GM12878 (cell line): ENCODE measurements around the gene CRBN. TPM values are rescaled to one million over a fixed set of nuclear protein-coding genes. Genes with fewer than 3 reads are reported as not detected.

Experiments used
- ATAC-seq: fragments of 200-7000 bp; cut with Tn5 transposase; 3 replicates; pipeline ENCODE4 v1.9.1; 2020; ENCODE audit warnings: mild to moderate bottlenecking, moderate library complexity
- BruUV-seq: library from RNA; stranded (reverse); fragments of 400-500 nt; replicated peaks from 2 replicates; lab custom pipeline; 2021; lab: Mats Ljungman, UMichigan
- CTCF ChIA-PET: fragments of 300-600 bp; sonication (Branson Sonifier 250); formaldehyde crosslinking; extraction: SDS; loops from one replicate; lab custom pipeline; 2021; ENCODE audit warnings: inconsistent platforms; lab: Yijun Ruan, JAX
- POLR2A ChIA-PET: fragments of 350-600 bp; formaldehyde crosslinking; extraction: SDS; loops from one replicate; lab custom pipeline; 2021; ENCODE audit warnings: inconsistent platforms; lab: Charles Lee
- RAD21 ChIA-PET: fragments of 300-600 bp; sonication (Branson Sonifier 250); formaldehyde crosslinking; loops from one replicate; lab custom pipeline; 2023; ENCODE audit warnings: antibody characterized with exemption; ENCODE audit not compliant: unreplicated experiment; lab: Charles Lee
- SMC1A ChIA-PET: fragments of 300-600 bp; sonication (Branson Sonifier 250); formaldehyde crosslinking; loops from one replicate; lab custom pipeline; 2023; ENCODE audit not compliant: unreplicated experiment, uncharacterized antibody; lab: Charles Lee
- DNase-seq: peaks from one replicate; pipeline ENCODE4 v3.0.0-alpha.2; 2011; ENCODE audit warnings: low read depth, low spot score
- FAIRE-seq: peaks from 3 replicates; lab custom pipeline; 2011; peaks lifted over from hg19 to GRCh38; lab: Jason Lieb, UNC
- H2AFZ ChIP-seq: 2 replicates; pipeline ENCODE4 v1.6.0; 2011; ENCODE audit warnings: low read depth, low read length, control low read depth; ENCODE audit not compliant: control insufficient read depth
- H3K27ac ChIP-seq: 2 replicates; pipeline ENCODE4 v1.5.1; 2011; ENCODE audit warnings: control low read depth; ENCODE audit not compliant: control insufficient read depth, insufficient read depth
- H3K27me3 ChIP-seq, 2 experiments: replicated peaks in 1 of 2; 2 replicates each; pipeline versions ENCODE4 v1.6.0 to v1.6.1; 2011; ENCODE audit warnings: low read length in 1 of 2; ENCODE audit not compliant: control insufficient read depth in 2 of 2, insufficient read depth in 2 of 2
- H3K36me3 ChIP-seq, 2 experiments: 2 replicates each; pipeline ENCODE4 v1.5.1; 2011; ENCODE audit warnings: low read length in 1 of 2; ENCODE audit not compliant: control insufficient read depth in 2 of 2, insufficient read depth in 2 of 2
- H3K4me1 ChIP-seq: 2 replicates; pipeline ENCODE4 v1.6.1; 2011; ENCODE audit warnings: mild to moderate bottlenecking, low read length, moderate library complexity, mixed read lengths; ENCODE audit not compliant: control insufficient read depth, insufficient read depth
- H3K4me2 ChIP-seq: 2 replicates; pipeline ENCODE4 v1.6.0; 2011; ENCODE audit warnings: control low read depth; ENCODE audit not compliant: control insufficient read depth, insufficient read depth
- H3K4me3 ChIP-seq: fragments of 200-600 bp; sonication (generic); 2 replicates; pipeline ENCODE4 v1.5.1; 2016
- H3K79me2 ChIP-seq: 2 replicates; pipeline ENCODE4 v1.6.0; 2011; ENCODE audit warnings: low read length; ENCODE audit not compliant: control insufficient read depth, insufficient read depth
- H3K9ac ChIP-seq: 2 replicates; pipeline ENCODE4 v1.8.0; 2011; ENCODE audit warnings: low read length, control low read depth, mixed read lengths; ENCODE audit not compliant: control insufficient read depth, insufficient read depth
- H3K9me3 ChIP-seq: replicated peaks from 3 replicates; pipeline ENCODE4 v1.5.1; 2011; ENCODE audit warnings: mild to moderate bottlenecking, low read length; ENCODE audit not compliant: control insufficient read depth, insufficient read depth
- H4K20me1 ChIP-seq: 2 replicates; pipeline ENCODE4 v1.6.0; 2011; ENCODE audit not compliant: control insufficient read depth, insufficient read depth
- ATF2 ChIP-seq: IDR thresholded peaks from 2 replicates; pipeline ENCODE4 v1.6.1; 2012; ENCODE audit warnings: low read length, inconsistent platforms
- BCL11A ChIP-seq: IDR thresholded peaks from 2 replicates; pipeline ENCODE4 v1.6.1; 2011; ENCODE audit warnings: low read depth, low read length
- CREM ChIP-seq: IDR thresholded peaks from 2 replicates; pipeline ENCODE4 v1.6.1; 2014; ENCODE audit warnings: antibody characterized with exemption, low read depth
- ETV6 ChIP-seq, 2 experiments: fragments of 450-650 bp in 1 of 2; IDR thresholded peaks in 1 of 2; conservative IDR thresholded peaks in 1 of 2; 2 replicates each; pipeline ENCODE4 v1.6.1; 2014; ENCODE audit warnings: antibody characterized with exemption in 1 of 2, borderline replicate concordance in 1 of 2, low read depth in 1 of 2, mild to moderate bottlenecking in 1 of 2, moderate library complexity in 1 of 2
- HSF1 ChIP-seq: fragments of 150-350 bp; IDR thresholded peaks from 2 replicates; pipeline ENCODE4 v1.6.1; 2014; ENCODE audit warnings: mild to moderate bottlenecking, low read depth, low read length
- MLLT1 ChIP-seq: fragments of 450-650 bp; IDR thresholded peaks from 2 replicates; pipeline ENCODE4 v1.6.1; 2016; ENCODE audit warnings: mild to moderate bottlenecking
- ZNF687 ChIP-seq: fragments of 450-650 bp; IDR thresholded peaks from 2 replicates; pipeline ENCODE4 v1.6.1; 2017; ENCODE audit warnings: mild to moderate bottlenecking, moderate library complexity
- WGBS: methylation state at CpG from one replicate; pipeline ENCODE4 v1.1.6; 2016; ENCODE audit warnings: low lambda C conversion rate; ENCODE audit not compliant: insufficient replicate concordance, insufficient coverage; ENCODE audit errors: missing lambda C conversion rate; 5-methylcytosine and 5-hydroxymethylcytosine counted together
- in situ Hi-C: fragments of 300-500 bp; cut with MboI; formaldehyde crosslinking; loops from 9 replicates; pipeline ENCODE4 v1.14.3; 2018; ENCODE audit warnings: mixed read lengths
- intact Hi-C: fragments of 100-400 bp; cut with micrococcal nuclease; formaldehyde crosslinking; loops from one replicate; pipeline ENCODE4 v1.14.2; 2022; ENCODE audit not compliant: unreplicated experiment
- polyA plus RNA-seq, 11 experiments: library from polyadenylated mRNA; depleted of rRNA in 4 of 11; unstranded in 6 of 11; stranded (reverse) in 5 of 11; fragments of >200 nt; fragmentation: Nextera tagmentation in 4 of 11; fragmentation: Illumina TruSeq in 1 of 11; extraction: Ambion mirVana in 4 of 11; extraction: Trizol in 1 of 11; gene quantifications; 1 replicate in 1 of 11; 2 replicates in 10 of 11; pipeline versions ENCODE4 v1.2.1 to v1.2.3, GENCODE V29; 2011 to 2016; ENCODE audit warnings: inconsistent platforms in 2 of 11, missing spikeins in 2 of 11, low read depth in 1 of 11
- total RNA-seq, 4 experiments: library from RNA; depleted of rRNA in 3 of 4; stranded (reverse); fragments of >200 nt in 3 of 4; fragmentation: Illumina TruSeq in 1 of 4; extraction: Trizol in 1 of 4; gene quantifications; 2 replicates each; pipeline versions ENCODE4 v1.2.1 to v1.2.3, GENCODE V29; 2013 to 2021

The CRBN gene
- total and polyA plus RNA-seq, 10 of the 15 experiments (the other 5 are each of a cell fraction or from before 2014, with no cell fraction given), result 21.7 to 115 (median 35.8) TPM

GRCh38 chr3:3125977-3126376 is 53.5 kb downstream of the CRBN start:
- 90% methylated on average over 24 of the region's 24 CpGs for WGBS
- Histone ChIP-seq H3K9me3 (peaks cover under 1% of the 10 kb centered on the region; the same call in 1 of the 3 replicates), H3K4me2 (peak overlapping the region; percentile 93), H3K4me1 (peaks cover 9% of the 10 kb centered on the region; the same call in 1 of the 2 replicates), H3K27me3 (no peaks in the 10 kb centered on the region), H2AFZ (peak overlapping the region; percentile 94), H3K9ac (peak overlapping the region; percentile 84), H4K20me1 (no peaks in the 10 kb centered on the region), H3K79me2 (peaks cover 38% of the 10 kb centered on the region), H3K27ac (peak overlapping the region; percentile 87), H3K4me3 (peak overlapping the region; percentile 65), H3K36me3 (peaks cover 0 to 10% of the 10 kb centered on the region in 2 experiments; a peak in 3 of 4 replicates)
- FAIRE-seq (no peak), ATAC-seq (no peak), DNase-seq (no peak)
- ChIA-PET SMC1A (interaction anchor here (1.2 kb wide), 1 partner anchor 10 kb away, joined by 3 read pairs; no protein-coding TSS in a partner anchor), RAD21 (no interaction called here), POLR2A (interaction anchor here (1.0 kb wide), 1 partner anchor 142 kb away, joined by 3 read pairs; no protein-coding TSS in a partner anchor), CTCF (no interaction called here)
- TSS peak; percentile 92 for BruUV-seq
- in situ Hi-C loops, result no loop called here
- TF ChIP-seq BCL11A, result no peak
- peak; percentile 96 for TF ChIP-seq MLLT1
- intact Hi-C loops, result loop anchor here (2.0 to 5.0 kb wide), 3 partner anchors 37 to 89 kb away; partner anchors contain the start of gene CRBN

GRCh38 chr3:3119393-3119851 is 60.1 kb downstream of the CRBN start:
- CTCF ChIA-PET, result no interaction called here
- no peak for FAIRE-seq
- ATAC-seq, result peak; percentile 77
- no peaks in the 10 kb centered on the region for H4K20me1 ChIP-seq
- no peak overlapping the region for H3K9ac ChIP-seq
- POLR2A ChIA-PET, result no interaction called here
- peaks cover 12% of the 10 kb centered on the region; the same call in 1 of the 2 replicates for H3K4me1 ChIP-seq
- WGBS, result 12% methylated on average over 4 of the region's 4 CpGs
- no peak overlapping the region for H3K4me3 ChIP-seq
- BruUV-seq, result no TSS peak
- SMC1A ChIA-PET, result no interaction called here
- no peaks in the 10 kb centered on the region; a peak in 1 of 4 replicates for H3K27me3 ChIP-seq
- no peaks in the 10 kb centered on the region for H3K36me3 ChIP-seq
- no peaks in the 10 kb centered on the region for H3K79me2 ChIP-seq
- no peak overlapping the region; the same call in 1 of the 2 replicates for H2AFZ ChIP-seq
- H3K9me3 ChIP-seq, result no peaks in the 10 kb centered on the region
- H3K4me2 ChIP-seq, result no peak overlapping the region
- no peak for DNase-seq
- in situ Hi-C loops (no loop called here), intact Hi-C loops (no loop called here)
- no peak overlapping the region for H3K27ac ChIP-seq
- RAD21 ChIA-PET, result no interaction called here
- TF ChIP-seq HSF1, result no peak
- TF ChIP-seq ZNF687, result no peak
- peak; percentile 30; the same call in 1 of the 2 replicates for TF ChIP-seq CREM
- peak in 1 of 2 experiments; percentile 40; a peak in 2 of 4 replicates for TF ChIP-seq ETV6 (conservative IDR thresholded peaks at IDR 0.05 in 1 of 2, IDR thresholded peaks at IDR 0.05 in 1 of 2; ENCODE audit: borderline replicate concordance in 1 of 2, low read depth in 1 of 2)
- no peak for TF ChIP-seq ATF2
